ENCODE data around the gene ELANE.
A peak's percentile ranks its signal among the peaks of the same experiment; 100 is the strongest.

ELANE gene

DNA sequence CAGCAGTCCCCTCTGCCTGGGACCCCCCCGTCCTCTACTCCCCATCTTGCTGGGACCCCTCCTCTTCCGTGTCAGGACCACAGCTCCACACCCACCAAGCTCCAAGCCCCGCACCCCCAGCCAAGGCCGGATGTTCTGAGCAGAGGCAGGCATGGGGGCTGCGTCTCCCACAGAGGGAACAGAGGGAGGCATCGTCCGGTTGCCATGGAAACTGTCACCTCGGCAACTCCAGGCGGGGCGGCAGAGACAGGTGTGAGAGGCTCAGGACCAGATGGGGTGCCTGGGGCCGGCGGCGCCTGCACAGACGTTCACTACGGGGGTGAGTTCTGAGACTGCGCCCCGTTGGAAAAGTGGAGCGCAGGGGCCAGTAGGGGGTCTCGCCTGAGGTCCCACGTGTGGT is 46.6 kb downstream of the ELANE start:
- DNase-seq (ENCODE audit: low read depth, low spot score): no peak

DNA sequence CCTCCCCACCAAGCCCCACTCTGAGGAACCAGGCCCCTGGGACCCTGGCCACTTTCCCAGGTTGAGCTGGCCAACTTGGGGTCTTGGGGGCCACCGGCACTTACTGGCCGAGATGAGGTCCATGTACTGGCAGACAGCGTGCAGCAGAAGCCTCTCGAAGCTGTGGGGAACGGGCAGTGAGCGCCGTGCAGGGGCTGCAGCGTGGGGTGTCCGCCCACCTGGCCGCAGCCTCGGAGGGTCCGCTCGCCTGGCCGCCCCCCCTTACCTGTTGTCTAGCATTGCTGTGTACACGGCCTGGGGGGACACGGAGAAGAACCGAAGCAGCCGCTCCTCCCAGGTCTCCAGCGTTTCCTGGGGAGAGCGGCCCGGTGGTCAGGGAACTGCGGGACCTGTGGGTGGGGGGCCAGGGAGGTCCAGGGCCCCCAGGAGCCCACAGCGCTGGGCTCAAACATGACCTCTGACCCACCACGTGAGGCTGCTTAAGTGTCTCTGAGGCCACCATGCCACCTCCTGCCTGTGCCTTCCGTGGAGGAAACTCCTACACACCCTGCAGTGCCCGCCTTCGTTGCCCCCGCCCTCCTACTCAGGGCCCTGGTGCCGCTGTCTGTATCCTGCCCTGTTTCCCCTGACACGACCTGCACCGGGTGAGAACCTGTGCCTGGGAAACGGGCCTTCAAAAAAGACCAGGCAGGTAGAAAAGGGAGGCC is 47.4 kb downstream of the ELANE start:
- no peak for DNase-seq (ENCODE audit: low read depth, low spot score)

DNA sequence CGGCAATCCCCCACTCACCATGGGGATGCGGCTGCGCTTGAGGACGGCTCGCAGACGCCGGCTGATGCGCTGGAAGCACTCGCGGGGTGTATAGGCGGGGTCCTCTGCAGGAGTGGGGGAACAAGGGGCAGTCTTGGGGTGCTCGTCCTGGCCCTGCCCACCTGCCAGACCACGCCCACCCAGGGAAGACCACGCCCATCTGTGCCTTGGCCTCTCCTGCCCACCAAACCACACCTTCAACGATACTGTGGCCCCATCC is 47.9 kb downstream of the ELANE start:
- DNase-seq (ENCODE audit: low read depth, low spot score): no peak

- peak; percentile 45 for DNase-seq (ENCODE audit: low read depth, low spot score)
Measured at GRCh38 chr19:900302-901111, 48.4 kb downstream of the ELANE start.

DNA sequence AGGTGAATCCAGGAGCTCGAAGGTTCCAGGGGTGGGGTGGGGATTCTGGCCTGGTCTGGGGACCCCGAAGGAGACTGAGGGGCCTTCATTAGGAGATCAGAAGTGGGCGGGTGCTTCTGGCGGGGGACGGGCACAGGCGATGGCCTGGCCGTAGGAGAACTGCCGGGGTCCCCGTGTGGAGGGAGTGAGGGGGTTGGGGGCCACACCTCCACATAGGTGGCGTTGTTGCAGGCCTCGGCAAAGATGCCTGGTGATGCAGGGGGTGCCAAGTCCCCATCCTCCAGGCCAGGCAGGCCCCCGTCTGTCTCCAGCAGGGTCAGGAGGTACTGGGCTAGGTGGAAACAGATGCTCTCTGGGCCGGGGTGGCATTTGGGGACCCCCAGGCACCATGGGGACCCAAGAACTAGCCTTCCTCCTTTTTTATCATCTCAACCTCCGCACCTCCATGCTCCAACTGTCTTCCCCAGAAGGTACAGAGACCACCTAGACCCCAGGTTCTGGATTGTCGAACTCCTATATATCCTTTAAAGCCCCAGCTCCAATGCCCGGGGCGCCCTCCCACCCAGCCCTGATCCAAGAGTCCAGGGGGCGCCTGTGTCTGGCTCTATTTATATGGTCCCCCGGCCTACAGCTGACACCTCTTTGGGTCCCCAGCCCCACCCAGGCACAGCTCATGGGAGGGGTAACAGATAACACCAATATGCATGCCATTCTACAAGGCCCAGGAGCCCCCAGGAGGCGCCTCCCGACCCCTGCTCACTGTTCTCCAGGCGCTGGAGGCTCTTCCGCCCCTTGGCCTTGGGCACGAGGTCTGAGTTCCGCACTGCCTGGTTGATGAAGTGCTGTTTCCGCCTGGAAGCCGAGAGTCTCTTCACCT is 49.4 kb downstream of the ELANE start:
- no peak for DNase-seq (ENCODE audit: low read depth, low spot score)

GRCh38 chr19:902093-902370 is 49.9 kb downstream of the ELANE start:
- DNase-seq (ENCODE audit: low read depth, low spot score): no peak

- DNase-seq (ENCODE audit: low read depth, low spot score): no peak
Measured at GRCh38 chr19:902446-903226, 50.5 kb downstream of the ELANE start.

GRCh38 chr19:903266-903797 is 51.2 kb downstream of the ELANE start:
- peak; percentile 57 for DNase-seq (ENCODE audit: low read depth, low spot score)

GRCh38 chr19:904545-904944 is 52.4 kb downstream of the ELANE start:
- no peak for DNase-seq (ENCODE audit: low read depth, low spot score)

Measured in ELF-1 (cell line).